B cell (primary cell): ENCODE data around the gene RABEP2. TPM values are rescaled to one million over a fixed set of nuclear protein-coding genes. Genes with fewer than 3 reads are reported as not detected.

Experiments
- ATAC-seq: fragments of 200-7000 bp; cut with Tn5 transposase; one replicate; pipeline ENCODE4 v1.10.0; 2021; ENCODE audit warnings: low read depth, mild to moderate bottlenecking, moderate number of reproducible peaks, moderate library complexity
- CTCF ChIA-PET: fragments of 350-600 bp; sonication (Branson Sonifier 250); formaldehyde crosslinking; loops from one replicate; lab custom pipeline; 2021; ENCODE audit warnings: antibody characterized with exemption, inconsistent platforms; lab: Charles Lee
- POLR2A ChIA-PET: fragments of 350-600 bp; sonication (Branson Sonifier 250); formaldehyde crosslinking; loops from one replicate; lab custom pipeline; 2021; ENCODE audit warnings: antibody characterized with exemption; lab: Charles Lee
- DNase-seq: peaks from one replicate; pipeline ENCODE4 v3.0.0; 2013
- H2AFZ ChIP-seq: 2 replicates; pipeline ENCODE4 v1.6.1; 2012; ENCODE audit warnings: mild to moderate bottlenecking, low read depth, low read length; ENCODE audit not compliant: insufficient read depth, poor library complexity, severe bottlenecking
- H3K27ac ChIP-seq, 2 donors: 1 replicate in 1 of 2; 2 replicates in 1 of 2; pipeline ENCODE4 v1.5.1; 2012 to 2013; ENCODE audit warnings: low read length in 2 of 2, mild to moderate bottlenecking in 2 of 2, moderate library complexity in 1 of 2
- H3K27me3 ChIP-seq, 4 experiments: fragments of 200-600 bp in 1 of 4; sonication (generic) in 1 of 4; replicated peaks in 1 of 4; 1 replicate in 2 of 4; 2 replicates in 2 of 4; pipeline versions ENCODE4 v1.6.1 to v1.7.0; 2013 to 2016; ENCODE audit warnings: low read length in 3 of 4, mild to moderate bottlenecking in 2 of 4, mixed read lengths in 1 of 4, moderate library complexity in 1 of 4; ENCODE audit not compliant: insufficient read depth in 4 of 4, control insufficient read depth in 3 of 4; ENCODE audit errors: control extremely low read depth in 1 of 4
- H3K36me3 ChIP-seq, 2 experiments: replicated peaks in 1 of 2; 1 replicate in 1 of 2; 2 replicates in 1 of 2; pipeline versions ENCODE4 v1.6.1 to v1.7.1; 2013; ENCODE audit warnings: low read length in 1 of 2; ENCODE audit not compliant: insufficient read depth in 2 of 2, control insufficient read depth in 1 of 2; ENCODE audit errors: control extremely low read depth in 1 of 2, extremely low read depth in 1 of 2
- H3K4me1 ChIP-seq, 2 donors: fragments of 200-600 bp in 1 of 2; sonication (generic) in 1 of 2; 1 replicate in 1 of 2; 2 replicates in 1 of 2; pipeline versions ENCODE4 v1.5.1 to v1.6.1; 2013 to 2017; ENCODE audit warnings: low read length in 2 of 2; ENCODE audit not compliant: control insufficient read depth in 2 of 2, insufficient read depth in 2 of 2
- H3K4me2 ChIP-seq: replicated peaks from 2 replicates; pipeline ENCODE3; 2012; ENCODE audit warnings: mild to moderate bottlenecking, low read depth, low read length; ENCODE audit not compliant: poor library complexity, severe bottlenecking
- H3K4me3 ChIP-seq, 5 experiments: fragments of 200-600 bp in 1 of 5; sonication (generic) in 1 of 5; 1 replicate in 3 of 5; 2 replicates in 2 of 5; pipeline versions ENCODE4 v1.5.1 to v1.7.0; 2011 to 2016; ENCODE audit warnings: low read length in 4 of 5, mild to moderate bottlenecking in 4 of 5, low read depth in 2 of 5, control low read depth in 1 of 5, moderate library complexity in 1 of 5; ENCODE audit not compliant: insufficient read depth in 1 of 5; ENCODE audit errors: control extremely low read depth in 1 of 5, extremely low read depth in 1 of 5
- H3K79me2 ChIP-seq: fragments of 200-600 bp; sonication (generic); one replicate; pipeline ENCODE4 v1.6.0; 2016; ENCODE audit warnings: low read length; ENCODE audit not compliant: control insufficient read depth, insufficient read depth
- H3K9ac ChIP-seq: fragments of 200-600 bp; sonication (generic); 2 replicates; pipeline ENCODE4 v1.6.1; 2017; ENCODE audit warnings: mild to moderate bottlenecking, low read length, moderate library complexity
- H3K9me3 ChIP-seq, 3 donors: one replicate each; pipeline versions ENCODE4 v1.6.1 to v1.7.1; 2013; ENCODE audit warnings: low read length in 2 of 3; ENCODE audit not compliant: control insufficient read depth in 2 of 3, insufficient read depth in 1 of 3; ENCODE audit errors: control extremely low read depth in 1 of 3
- H4K20me1 ChIP-seq: 2 replicates; pipeline ENCODE4 v1.6.0; 2012; ENCODE audit warnings: mild to moderate bottlenecking, low read length; ENCODE audit not compliant: insufficient read depth, control insufficient read depth, poor library complexity, severe bottlenecking
- H3K27ac Mint-ChIP-seq: one replicate; pipeline ENCODE4 v1.8.0; 2021; ENCODE audit warnings: mixed read lengths
- H3K27me3 Mint-ChIP-seq: one replicate; pipeline ENCODE4 v1.8.0; 2021; ENCODE audit warnings: mixed read lengths
- H3K4me1 Mint-ChIP-seq: one replicate; pipeline ENCODE4 v1.8.0; 2021; ENCODE audit warnings: mixed read lengths
- H3K4me3 Mint-ChIP-seq: one replicate; pipeline ENCODE4 v1.8.0; 2021; ENCODE audit warnings: mixed read lengths
- H3K9me3 Mint-ChIP-seq: one replicate; pipeline ENCODE4 v1.8.0; 2022; ENCODE audit warnings: mixed read lengths; ENCODE audit not compliant: insufficient read depth
- EZH2 ChIP-seq: IDR thresholded peaks from 2 replicates; pipeline ENCODE4 v1.6.1; 2012; ENCODE audit warnings: borderline replicate concordance, low read depth, mild to moderate bottlenecking, moderate library complexity, low read length; ENCODE audit not compliant: insufficient read depth, poor library complexity, severe bottlenecking
- WGBS: methylation state at CpG from one replicate; pipeline ENCODE4 v1.1.5; 2013; ENCODE audit warnings: missing lambda C conversion rate; ENCODE audit not compliant: insufficient coverage; 5-methylcytosine and 5-hydroxymethylcytosine counted together
- intact Hi-C: fragments of 100-400 bp; cut with micrococcal nuclease; formaldehyde crosslinking; loops from one replicate; pipeline ENCODE4 v1.10.0; 2022
- polyA minus RNA-seq: library from RNA; depleted of rRNA, polyadenylated mRNA; stranded (reverse); fragments of >200 nt; gene quantifications from 2 replicates; pipeline ENCODE4 v1.2.3, GENCODE V29; 2012
- polyA plus RNA-seq: library from polyadenylated mRNA; depleted of rRNA; stranded (reverse); fragments of >200 nt; gene quantifications from 2 replicates; pipeline ENCODE4 v1.2.3, GENCODE V29; 2012
- total RNA-seq, 2 donors: library from RNA; stranded (reverse); fragments of 120-200 nt in 1 of 2; gene quantifications; 1 replicate in 1 of 2; 2 replicates in 1 of 2; pipeline versions ENCODE4 v1.2.3 to v1.2.4, GENCODE V29; 2013 to 2022
- TF ChIP-seq, protein P1 (sequence below): fragments of 200-600 bp; IDR thresholded peaks from one replicate; pipeline ENCODE4 v1.8.0; 2022; ENCODE audit warnings: antibody characterized with exemption, mild to moderate bottlenecking

RABEP2 gene, protein sequence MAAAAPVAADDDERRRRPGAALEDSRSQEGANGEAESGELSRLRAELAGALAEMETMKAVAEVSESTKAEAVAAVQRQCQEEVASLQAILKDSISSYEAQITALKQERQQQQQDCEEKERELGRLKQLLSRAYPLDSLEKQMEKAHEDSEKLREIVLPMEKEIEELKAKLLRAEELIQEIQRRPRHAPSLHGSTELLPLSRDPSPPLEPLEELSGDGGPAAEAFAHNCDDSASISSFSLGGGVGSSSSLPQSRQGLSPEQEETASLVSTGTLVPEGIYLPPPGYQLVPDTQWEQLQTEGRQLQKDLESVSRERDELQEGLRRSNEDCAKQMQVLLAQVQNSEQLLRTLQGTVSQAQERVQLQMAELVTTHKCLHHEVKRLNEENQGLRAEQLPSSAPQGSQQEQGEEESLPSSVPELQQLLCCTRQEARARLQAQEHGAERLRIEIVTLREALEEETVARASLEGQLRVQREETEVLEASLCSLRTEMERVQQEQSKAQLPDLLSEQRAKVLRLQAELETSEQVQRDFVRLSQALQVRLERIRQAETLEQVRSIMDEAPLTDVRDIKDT
- total RNA-seq (132 and 136 TPM in 2 replicates), polyA plus RNA-seq (178 and 226 TPM in 2 replicates), polyA minus RNA-seq (125 and 164 TPM in 2 replicates)
- 85.7 TPM for total RNA-seq (2013)

DNA sequence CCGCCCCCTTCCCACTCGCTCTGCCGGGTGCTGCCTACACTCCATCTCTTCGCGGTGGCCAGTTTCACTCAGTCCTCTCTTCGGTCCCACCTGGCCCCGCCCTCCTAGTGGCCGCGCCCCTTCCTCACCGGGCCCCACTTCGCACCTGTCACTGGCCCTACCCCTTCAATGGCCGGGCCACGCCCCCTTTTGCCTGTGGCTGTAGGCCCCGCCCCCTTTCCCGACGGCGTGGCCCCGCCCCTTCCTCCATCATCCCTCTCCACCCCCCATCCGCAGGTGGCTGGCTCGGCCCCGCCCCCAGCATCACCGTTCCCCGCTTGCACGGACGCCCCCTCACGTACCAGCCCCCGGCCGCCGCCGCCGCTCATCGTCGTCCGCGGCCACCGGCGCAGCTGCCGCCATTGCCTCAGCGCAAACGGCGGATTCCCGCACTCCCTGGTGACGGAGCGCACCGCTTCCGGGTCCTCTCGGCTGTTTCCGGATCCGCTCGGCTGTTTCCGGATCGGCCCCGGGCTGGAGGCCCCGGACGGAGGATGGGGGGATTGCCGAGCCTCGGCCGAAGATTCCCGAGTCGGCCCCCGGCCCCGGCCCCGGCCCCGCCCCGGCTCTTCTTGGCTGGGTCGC is at the start of gene RABEP2:
Gene RABEP2, minus strand, starts transcription at position 477 of the 624 bp plus-strand sequence. Its CDS starts 75 bp downstream, at position 402.
- Histone ChIP-seq H3K27ac (peak within 1 kb of the TSS; percentile 87 to 91), H3K9me3 (no peaks in the 10 kb centered on the region), H3K9ac (peak within 1 kb of the TSS; percentile 94), H3K4me2 (peak within 1 kb of the TSS; percentile 82), H3K4me1 (peaks cover 30 to 61% of the 10 kb centered on the region in 2 donors), H2AFZ (peak within 1 kb of the TSS; percentile 89), H3K36me3 (peaks cover 3 to 17% of the 10 kb centered on the region in 2 experiments), H3K27me3 (no peaks in the 10 kb centered on the region), H3K4me3 (peak within 1 kb of the TSS; percentile 58 to 97 (median 92)), H3K79me2 (peaks cover 31% of the 10 kb centered on the region), H4K20me1 (peaks cover 16% of the 10 kb centered on the region)
- TF ChIP-seq, protein P1, sequence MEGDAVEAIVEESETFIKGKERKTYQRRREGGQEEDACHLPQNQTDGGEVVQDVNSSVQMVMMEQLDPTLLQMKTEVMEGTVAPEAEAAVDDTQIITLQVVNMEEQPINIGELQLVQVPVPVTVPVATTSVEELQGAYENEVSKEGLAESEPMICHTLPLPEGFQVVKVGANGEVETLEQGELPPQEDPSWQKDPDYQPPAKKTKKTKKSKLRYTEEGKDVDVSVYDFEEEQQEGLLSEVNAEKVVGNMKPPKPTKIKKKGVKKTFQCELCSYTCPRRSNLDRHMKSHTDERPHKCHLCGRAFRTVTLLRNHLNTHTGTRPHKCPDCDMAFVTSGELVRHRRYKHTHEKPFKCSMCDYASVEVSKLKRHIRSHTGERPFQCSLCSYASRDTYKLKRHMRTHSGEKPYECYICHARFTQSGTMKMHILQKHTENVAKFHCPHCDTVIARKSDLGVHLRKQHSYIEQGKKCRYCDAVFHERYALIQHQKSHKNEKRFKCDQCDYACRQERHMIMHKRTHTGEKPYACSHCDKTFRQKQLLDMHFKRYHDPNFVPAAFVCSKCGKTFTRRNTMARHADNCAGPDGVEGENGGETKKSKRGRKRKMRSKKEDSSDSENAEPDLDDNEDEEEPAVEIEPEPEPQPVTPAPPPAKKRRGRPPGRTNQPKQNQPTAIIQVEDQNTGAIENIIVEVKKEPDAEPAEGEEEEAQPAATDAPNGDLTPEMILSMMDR: no peak
- no peak for TF ChIP-seq EZH2
- Mint-ChIP-seq H3K27ac (peak within 1 kb of the TSS; percentile 98), H3K4me1 (peaks cover 50% of the 10 kb centered on the region), H3K27me3 (no peaks in the 10 kb centered on the region), H3K9me3 (no peaks in the 10 kb centered on the region), H3K4me3 (peak within 1 kb of the TSS; percentile 95)
- POLR2A ChIA-PET: interaction anchor here (1.0 to 5.1 kb wide), 10 partner anchors 8 to 1141 kb away, joined by 3 to 34 read pairs (median 12); partner anchors contain the start of genes ALDOA, APOBR, ATXN2L and CD19
- intact Hi-C loops: loop anchor here (1.0 to 10.0 kb wide), 8 partner anchors 7 to 1998 kb away; partner anchors contain the start of genes ATXN2L, FBXL19, MYL11 and NFATC2IP
- peak; percentile 60 for ATAC-seq
- under 1% methylated on average over 57 of the region's 66 CpGs for WGBS
- peak; percentile 97 for DNase-seq
- CTCF ChIA-PET: interaction anchor here (1.9 to 7.7 kb wide), 4 partner anchors 8 to 25 kb away, joined by 10 to 114 read pairs (median 16); partner anchors contain the start of gene NFATC2IP
